ENCODE measurements around the gene ANXA4.
"Not testable (repeated sequence)": the region's sequence is repeated elsewhere in the genome, so short reads cannot be mapped to it uniquely, and the experiment has no call there.

The ANXA4 gene

DNA sequence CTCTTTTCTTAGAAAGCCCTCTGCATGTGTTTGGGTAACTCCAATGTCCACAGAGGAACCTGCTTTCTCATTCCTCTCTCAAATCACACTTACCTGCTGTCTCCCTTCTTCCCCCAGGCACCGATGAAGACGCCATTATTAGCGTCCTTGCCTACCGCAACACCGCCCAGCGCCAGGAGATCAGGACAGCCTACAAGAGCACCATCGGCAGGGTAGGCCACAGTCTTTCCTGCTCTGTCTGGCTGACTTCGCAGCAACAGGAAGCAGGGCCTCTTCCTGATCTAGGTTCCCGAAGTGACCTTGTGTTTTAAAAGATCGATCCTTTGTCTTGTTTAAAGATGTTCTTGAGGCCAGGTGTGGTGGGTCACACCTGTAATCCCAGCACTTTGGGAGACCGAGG lies 62.5 kb downstream of the ANXA4 start:
- no peak for DNase-seq (ENCODE audit: low read depth in 2 of 2)

GRCh38 chr2:69805887-69806286 lies 64.0 kb downstream of the ANXA4 start:
- no peak for DNase-seq (ENCODE audit: low read depth in 2 of 2)

DNA sequence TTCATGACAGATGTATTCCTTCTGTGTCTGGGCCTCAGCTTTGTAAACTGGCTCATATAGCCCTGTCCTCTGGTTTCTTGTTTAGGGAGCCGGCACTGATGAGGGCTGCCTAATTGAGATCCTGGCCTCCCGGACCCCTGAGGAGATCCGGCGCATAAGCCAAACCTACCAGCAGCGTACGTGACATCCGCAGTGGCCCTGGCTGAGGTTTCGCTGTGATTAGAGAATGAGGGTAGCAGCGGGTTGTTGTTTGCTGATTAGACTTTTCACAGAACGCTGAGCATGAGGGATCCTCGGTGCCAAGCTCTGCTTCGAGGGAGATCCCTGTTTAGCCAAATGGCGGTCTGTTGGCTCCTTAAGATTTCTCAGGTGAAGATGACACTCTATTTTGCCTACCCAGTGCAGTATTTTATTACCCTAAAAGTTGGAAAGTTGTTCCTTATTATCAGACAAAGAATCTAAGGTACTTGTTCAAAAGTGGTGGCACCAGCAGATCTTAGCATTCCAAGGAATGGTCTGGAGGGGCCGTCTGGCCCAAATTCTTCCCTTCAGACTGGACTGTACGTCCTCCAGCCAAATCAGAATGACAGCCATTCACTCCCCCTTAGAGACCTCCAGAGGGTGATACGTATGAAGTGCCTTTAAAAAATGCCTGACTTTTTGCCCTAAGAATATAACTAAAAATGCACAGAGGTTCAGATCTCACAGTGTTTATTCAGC lies 66.0 kb downstream of the ANXA4 start:
- no peak for DNase-seq (ENCODE audit: low read depth in 2 of 2)

GRCh38 chr2:69810550-69810949 lies 68.6 kb downstream of the ANXA4 start:
- DNase-seq (ENCODE audit: low read depth in 2 of 2): no peak

GRCh38 chr2:69811018-69811417 lies 69.1 kb downstream of the ANXA4 start:
- DNase-seq (ENCODE audit: low read depth in 2 of 2): no peak

DNA sequence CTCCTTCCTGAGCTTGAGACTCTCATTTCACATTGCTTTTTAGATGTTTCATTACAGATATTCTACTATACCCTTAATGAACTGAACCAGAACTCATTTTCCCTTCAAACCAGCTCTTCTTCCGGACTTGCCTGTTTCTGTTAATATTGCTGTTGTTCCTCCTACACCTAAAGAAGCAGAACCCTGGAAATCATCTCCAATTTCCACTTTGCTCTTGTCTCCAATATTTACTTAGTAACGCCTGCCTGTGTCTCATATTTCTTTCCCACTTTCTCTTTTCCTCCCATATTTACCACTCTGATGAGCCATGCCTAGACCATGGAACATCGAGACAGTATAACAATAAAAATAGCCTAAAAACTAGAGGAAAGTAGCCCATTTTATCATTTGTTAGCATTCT lies 69.7 kb downstream of the ANXA4 start:
- no peak for DNase-seq (ENCODE audit: low read depth in 2 of 2)

DNA sequence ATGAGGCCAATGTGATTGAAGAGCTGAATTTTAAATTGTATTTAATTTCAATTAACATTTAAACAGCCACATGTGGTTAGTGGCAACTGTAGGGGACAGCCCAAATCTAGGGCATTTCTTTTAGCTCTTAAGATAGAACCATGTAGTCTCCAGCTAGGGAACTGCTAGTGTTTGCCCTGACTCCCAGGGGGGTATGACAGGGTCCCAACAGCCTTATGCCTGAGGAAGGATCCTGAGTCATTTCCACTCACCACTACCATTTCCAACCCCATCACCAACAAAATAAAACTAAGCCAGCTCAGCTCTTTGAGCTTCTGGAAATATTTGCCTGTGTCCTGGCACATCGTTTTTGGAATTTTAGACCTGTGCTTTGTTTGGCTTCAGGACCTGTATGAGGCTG lies 73.8 kb downstream of the ANXA4 start:
- no peak for DNase-seq (ENCODE audit: low read depth in 2 of 2)

DNA sequence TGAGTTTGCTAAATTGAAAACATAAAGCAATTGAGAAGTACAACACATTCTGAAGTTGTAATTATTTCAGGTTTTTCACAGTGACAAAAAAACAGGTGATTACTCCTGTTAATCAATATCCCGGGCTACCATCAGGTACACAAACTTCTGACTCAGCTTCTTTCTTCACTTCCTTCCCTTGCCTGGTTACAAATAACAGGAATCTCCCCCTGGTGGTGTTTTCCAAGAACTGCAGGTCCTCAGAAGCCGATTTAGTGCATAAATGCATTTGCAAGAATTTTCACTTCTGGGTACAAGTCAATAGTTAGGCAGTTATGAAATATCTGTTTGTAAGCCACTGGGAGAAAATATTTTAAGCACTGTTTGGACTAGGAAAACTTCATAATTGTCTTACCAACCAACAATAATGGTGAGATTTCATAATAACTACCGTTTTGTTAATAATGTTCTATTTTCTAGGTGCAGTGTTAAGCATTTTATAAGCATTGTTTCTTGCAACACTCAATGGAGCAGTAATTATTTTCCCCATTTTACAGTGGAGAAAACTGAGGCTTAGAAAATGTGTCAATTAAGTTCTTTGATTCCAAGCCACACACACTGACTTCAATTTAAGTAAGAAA lies 75.1 kb downstream of the ANXA4 start:
- DNase-seq (ENCODE audit: low read depth in 2 of 2): peak; percentile 67 to 71

GRCh38 chr2:69817729-69818501 lies 76.0 kb downstream of the ANXA4 start:
- no peak for DNase-seq (ENCODE audit: low read depth in 2 of 2)

DNA sequence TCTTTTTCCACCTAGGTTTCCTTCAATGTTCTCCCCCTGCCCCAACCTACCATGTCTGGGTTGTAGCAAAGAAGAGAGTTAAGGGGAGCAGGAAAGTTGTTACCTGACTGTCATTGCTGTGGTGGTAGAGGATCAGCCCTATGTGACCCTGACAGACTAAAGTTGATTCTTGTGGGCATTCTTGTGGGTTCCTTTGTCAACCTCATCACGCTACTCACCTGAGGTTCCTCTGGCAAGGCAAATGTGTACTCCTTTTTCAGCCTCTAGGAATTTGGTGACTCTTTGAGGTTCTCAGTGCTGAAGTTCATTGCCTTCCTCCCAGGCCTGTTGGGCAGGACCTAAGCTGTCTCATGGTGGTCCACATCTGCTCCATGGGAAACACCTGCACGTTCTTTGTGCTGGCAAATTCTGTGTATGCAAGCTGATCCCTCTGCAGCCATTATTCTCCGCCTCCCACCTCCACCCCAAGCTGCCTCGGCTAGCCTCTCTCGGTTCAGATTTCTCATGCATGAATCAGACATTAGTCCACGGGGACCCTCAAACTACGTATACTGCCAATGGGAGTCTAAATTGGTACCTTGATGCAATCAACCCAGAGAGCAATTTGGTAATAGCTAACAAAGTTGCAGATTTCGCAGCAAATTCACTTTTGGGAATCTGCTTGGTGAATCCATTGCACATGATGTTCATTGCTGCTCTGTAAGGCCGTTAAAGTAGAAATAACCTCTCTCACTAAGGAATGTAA lies 86.0 kb downstream of the ANXA4 start:
- DNase-seq (ENCODE audit: low read depth in 2 of 2): no peak

GRCh38 chr2:69828938-69829255 lies 87.0 kb downstream of the ANXA4 start:
- no peak for DNase-seq (ENCODE audit: low read depth in 2 of 2)

DNA sequence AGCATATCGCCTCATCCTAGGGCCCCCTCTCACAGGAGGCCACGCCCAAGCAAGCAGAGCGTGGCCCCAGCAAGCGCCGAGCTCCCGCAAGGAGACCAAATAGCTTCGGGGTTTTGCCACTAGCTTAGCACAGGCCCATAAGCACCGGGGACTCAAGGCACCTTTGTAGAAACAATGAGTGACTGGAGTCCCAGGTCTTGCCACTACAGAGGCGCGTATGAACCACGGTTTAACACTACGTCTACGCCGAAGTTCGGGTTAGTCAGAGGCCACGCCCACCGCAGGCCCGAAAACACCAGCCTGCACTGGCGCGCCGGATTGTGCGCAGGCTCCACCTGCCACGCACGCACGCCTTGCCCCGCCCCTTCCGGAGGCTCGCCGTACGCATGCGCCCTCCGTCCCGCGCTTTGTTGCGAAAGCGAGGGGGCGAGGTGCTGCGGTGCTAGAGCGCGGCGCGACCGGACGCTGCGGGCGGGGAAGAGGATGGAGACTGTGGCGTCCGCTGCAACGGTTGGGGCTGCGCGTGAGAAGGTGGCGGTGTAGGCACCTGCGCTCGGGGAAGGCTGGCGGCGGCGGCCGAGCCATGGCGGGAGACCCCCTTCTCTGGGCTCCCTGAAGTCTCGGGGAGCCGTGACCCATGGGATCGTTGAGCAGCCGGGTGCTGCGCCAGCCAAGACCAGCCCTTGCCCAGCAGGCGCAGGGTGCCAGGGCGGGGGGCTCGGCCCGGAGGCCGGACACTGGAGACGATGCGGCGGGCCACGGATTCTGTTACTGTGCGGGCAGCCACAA lies 87.5 kb downstream of the ANXA4 start, which contains the start of gene GMCL1:
TSS of gene GMCL1 (plus strand) at position 405 of the 789 bp plus-strand sequence. CDS start at position 638, 233 bp downstream.
- peak; percentile 90 to 91 for DNase-seq (ENCODE audit: low read depth in 2 of 2)

- no peak for DNase-seq (ENCODE audit: low read depth in 2 of 2)
Observed at GRCh38 chr2:69830045-69830905, 88.3 kb downstream of the ANXA4 start.

DNA sequence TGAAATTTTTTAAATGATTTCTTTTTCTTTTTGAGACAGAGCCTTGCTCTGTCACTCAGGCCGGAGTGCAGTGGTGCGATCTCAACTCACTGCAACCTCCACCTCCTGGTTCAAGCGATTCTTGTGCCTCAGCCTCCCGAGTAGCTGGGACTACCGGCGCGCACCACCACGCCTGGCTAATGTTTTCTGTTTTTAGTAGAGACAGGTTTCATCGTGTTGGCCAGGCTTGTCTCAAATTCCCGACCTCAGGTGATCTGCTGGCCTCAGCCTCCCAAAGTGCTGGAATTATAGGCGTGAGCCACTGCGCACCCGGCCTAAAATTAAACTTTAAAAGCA lies 88.9 kb downstream of the ANXA4 start:
- not testable (repeated sequence) for DNase-seq (ENCODE audit: low read depth in 2 of 2)

DNA sequence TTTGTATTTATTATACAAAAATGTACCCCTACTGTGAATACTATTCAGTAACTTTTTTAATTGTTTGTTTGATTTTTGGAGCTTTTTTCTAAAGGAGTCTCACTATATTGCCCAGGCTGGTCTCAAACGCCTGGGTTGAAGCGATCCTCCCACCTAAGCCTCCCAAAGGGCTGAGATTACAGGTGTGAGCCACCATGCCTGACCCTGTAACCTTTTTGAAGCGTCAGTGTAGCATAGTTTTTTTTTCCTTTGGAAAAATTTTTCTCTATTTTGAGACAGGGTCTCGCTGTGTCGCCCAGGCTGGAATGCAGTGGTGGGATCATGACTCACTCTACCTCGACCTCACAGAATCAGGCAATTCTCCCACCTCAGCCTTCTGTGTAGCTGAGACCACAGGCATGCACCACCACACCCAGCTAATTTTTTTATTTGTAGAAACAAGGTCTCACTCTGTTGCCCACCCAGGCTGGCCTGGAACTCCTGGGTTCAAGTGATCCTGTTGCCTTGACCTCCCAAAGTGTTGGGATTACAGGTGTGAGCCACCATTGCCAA lies 89.5 kb downstream of the ANXA4 start:
- DNase-seq (ENCODE audit: low read depth in 2 of 2): no peak

GRCh38 chr2:69833752-69834151 lies 91.8 kb downstream of the ANXA4 start:
- no peak for DNase-seq (ENCODE audit: low read depth in 2 of 2)

GRCh38 chr2:69835666-69836065 lies 93.7 kb downstream of the ANXA4 start:
- DNase-seq (ENCODE audit: low read depth in 2 of 2): no peak

DNA sequence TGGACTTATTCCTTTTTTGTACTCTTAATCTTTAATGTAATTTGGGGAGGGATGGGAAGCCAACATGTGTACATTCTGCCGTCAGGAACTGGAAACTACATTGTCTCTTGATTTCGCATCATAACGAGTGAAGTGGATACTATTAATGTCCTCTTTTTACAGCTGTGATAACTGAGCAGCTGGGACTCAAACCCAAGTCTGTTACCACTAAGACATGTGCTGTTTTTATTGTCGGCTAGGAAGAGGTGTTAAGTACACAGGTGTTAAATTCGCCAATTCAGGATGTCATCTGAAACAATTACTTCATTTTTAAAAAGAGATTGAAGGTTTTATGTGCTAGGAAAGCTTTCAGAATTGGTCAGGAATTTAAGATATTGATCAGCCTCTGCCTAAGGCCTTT lies 94.4 kb downstream of the ANXA4 start:
- DNase-seq (ENCODE audit: low read depth in 2 of 2): no peak

DNA sequence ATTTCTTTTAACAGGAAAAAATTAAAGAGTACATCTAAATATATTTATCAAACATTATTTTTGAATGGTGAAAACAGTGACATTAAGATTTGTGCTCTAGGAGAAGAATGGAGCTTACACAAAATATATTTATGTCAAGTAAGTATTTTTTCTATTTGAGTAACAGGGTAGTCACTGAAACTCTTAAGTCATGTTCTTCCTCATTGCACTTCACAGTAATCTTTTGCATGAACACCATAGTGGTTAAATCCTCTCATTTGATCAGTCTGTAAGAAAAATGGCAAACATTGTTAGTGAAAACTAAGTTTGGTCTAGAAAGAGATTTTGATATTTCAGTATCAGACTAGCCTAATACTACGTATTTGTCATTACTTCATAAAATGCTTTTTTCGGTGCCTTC lies 95.6 kb downstream of the ANXA4 start:
- DNase-seq (ENCODE audit: low read depth in 2 of 2): no peak

DNA sequence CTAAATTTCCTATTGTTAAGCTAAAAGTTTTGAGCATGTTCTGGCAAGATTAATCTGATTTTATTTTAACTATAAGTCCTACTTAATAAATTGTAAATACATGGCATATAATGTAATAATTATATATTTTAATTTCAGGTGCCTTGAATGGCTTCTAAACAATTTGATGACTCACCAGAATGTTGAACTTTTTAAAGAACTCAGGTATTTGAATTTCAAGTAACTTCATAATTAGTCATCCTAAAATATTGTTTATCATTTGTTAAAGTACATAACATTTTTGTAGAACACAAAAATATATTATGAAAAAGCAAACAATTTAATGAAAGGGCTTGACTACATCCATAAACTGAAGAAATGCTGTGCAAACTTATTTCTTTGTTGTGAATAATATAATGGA lies 102.1 kb downstream of the ANXA4 start:
- DNase-seq (ENCODE audit: low read depth in 2 of 2): no peak
